Adipose tissue (tissue), 3 donors: ENCODE measurements around the gene BOC. TPM values are rescaled to one million over a fixed set of nuclear protein-coding genes. Genes with fewer than 3 reads are reported as not detected.

Experiments used
- H3K27ac ChIP-seq: one replicate; pipeline ENCODE4 v1.5.1; 2013; ENCODE audit warnings: low read depth, low read length
- WGBS, 3 donors: extraction: QIAGEN DNeasy Blood & Tissue Kit; methylation state at CpG; one replicate each; pipeline ENCODE4 v1.1.7; 2013; 5-methylcytosine and 5-hydroxymethylcytosine counted together
- polyA plus RNA-seq, 3 donors: library from polyadenylated mRNA; stranded (reverse); fragments of 200-250 nt; gene quantifications; one replicate each; pipeline ENCODE4 v1.2.3, GENCODE V29; 2013
- donor health status: healthy with polysubstance abuse.
- donor health status: Bipolar disorder and iron deficiency.
- donor health status: healthy.

Gene BOC
- polyA plus RNA-seq, 3 donors = 8.9 to 32.3 (median 29.0) TPM

DNA sequence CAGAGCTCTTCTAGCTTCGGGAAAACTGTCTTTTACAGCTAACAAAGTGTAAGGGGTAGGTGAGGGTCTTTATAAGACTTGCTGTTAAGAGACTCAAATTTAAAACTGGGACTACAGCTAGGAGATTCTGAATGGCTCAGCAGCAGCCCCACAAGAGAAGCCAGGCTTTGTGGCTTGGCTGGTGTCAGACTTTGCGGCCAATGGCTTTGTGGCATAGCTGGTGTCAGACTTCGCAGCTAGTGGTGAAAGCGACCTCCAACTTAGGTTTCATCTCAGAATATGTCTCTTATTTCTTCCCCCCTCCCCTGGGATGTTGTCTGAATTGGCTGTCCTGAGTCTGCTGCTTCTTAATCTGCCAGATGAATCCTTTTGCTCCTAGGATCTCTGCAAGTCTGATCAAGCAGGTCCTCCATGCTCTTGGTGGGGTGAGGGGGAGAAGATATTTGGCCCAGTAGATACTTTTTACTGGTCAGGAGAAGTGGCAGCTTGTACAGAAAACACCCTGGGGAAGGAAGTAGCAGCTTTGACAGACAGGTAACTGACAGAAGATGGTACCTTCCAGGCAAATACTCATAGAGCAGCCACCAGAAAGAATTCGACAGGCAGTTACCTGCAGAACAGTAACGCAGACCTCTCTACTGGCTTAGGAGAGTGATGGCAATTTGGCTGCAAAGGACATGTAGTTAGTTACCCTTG, 8.4 kb downstream of the BOC start:
- WGBS, 3 donors = 63 to 69% (median 69%) methylated on average over 6 of the region's 6 CpGs
- H3K27ac ChIP-seq = no peak overlapping the region

DNA sequence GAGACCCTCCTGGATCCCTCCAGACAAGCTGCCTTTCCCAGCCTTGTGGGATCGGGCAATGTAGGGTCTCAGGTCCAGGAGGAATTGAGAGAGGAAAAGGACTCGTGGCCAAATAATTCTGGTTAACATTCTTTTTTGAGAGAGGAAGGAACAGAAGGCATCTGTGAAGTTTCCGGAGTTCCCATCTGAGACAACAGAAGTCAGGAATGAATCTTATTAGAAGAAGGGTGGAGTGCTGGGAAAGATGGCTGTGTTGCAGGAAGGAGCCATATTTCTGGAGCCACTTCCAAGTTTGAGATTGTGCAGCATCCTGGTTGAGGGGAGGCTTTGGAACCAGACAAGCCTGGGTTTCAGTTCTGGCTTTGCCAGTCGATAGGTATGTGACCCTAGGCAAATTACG, 9.4 kb downstream of the BOC start:
- 63 to 91% (median 64%) methylated on average over 5 of the region's 5 CpGs for WGBS, 3 donors
- H3K27ac ChIP-seq = no peak overlapping the region

DNA sequence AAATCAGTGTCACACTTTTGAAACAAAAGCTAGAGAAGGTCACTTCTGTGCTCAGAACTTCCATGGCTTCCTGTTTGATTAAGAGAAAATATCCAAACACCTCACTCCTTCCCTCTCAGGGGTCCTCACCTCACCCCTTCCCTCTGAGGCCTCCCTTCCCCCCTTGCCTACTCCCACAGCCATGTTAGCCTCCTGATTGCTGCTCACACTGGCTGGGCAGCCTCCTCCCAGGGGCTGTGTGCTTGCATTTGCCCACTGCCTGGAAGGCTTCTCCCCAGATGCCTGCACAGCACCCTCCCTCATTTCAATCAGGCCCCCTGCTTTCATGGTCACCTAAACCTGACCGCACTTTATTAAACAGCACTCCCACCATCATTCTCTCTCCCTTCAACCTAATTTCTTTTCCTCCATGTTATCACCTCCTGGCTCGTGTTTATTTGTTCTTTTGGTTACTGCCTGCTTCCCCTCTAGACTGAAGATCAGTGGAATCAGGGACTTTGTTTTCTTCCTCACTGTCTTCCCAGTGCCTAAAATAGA, 10.4 kb downstream of the BOC start:
- H3K27ac ChIP-seq = no peak overlapping the region

DNA sequence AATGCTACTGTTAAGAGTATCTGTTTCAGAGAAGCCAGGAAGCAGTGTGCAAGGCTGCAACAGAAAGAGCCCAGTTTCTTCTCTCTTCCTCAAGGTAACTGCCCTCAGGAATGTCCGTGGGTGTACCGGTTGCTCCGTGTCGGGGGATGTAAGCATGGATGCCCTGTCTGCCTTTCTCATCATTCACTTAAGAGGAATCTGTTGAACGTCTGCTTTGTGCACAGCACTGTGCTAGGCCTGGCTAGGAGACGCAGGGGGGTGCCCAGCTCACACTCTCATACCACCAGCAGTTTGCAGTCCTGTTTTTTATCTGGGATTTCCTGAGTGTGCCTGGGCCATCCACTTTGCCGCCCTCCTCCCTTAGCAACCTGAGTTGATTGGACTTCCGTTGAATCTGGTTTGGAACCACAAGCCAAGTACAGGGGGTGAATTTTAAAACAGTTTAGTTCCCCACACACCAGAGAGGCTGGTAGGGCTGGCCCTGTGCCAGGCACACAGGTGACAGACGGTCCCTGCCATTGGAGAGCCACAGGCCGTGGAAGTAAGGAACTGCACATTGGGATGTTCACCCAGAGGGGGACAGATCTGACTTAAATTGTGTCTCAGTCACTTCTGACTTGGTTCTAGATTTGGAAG, 11.2 kb downstream of the BOC start:
- H3K27ac ChIP-seq = no peak overlapping the region
- WGBS, 3 donors = 46 to 55% (median 48%) methylated on average over 10 of the region's 10 CpGs

More for the DNA sequence above, 10.4 kb downstream of the BOC start:
- WGBS, 3 donors = 55 to 63% (median 61%) methylated on average over 2 of the region's 2 CpGs

DNA sequence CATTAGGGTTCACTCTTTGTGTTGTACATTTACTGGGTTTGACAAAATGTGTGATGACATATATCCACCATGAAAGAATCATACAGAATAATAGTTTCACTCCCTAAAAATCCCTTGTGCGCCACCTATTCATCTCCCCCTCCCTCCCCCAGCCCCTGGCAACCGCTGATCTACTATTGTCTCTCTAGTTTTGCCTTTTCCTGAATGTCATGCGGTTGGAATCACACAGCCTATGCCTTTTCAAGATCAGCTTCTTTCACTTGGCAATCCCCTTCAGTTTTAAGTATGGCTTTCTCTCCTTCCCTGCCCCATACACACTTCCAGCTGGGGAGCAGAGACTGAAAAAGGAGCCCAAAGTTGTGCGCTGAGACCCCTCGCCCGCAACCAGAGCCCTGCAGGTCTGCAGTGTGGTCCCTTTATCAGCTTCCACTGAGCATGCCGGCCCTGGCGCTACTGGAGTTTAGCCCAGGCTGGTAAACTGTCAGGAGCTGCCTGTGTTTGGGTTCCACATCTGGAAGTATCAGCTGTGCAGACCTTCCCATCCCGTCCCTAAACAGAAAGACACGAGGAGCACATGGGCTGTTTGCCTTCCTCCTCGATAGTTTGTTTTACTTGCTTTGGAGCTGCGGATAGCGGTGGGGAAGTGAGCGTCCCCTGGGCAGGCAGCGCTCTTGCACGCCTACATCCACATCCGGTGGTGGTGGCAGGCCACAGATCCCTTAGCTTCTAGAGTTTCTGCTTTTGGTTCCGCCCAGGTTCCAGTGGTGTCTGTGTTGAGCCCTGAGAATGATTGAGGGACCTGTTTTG, 12.3 kb downstream of the BOC start:
- WGBS, 3 donors = 50 to 83% (median 50%) methylated on average over 18 of the region's 18 CpGs
- H3K27ac ChIP-seq = no peak overlapping the region

DNA sequence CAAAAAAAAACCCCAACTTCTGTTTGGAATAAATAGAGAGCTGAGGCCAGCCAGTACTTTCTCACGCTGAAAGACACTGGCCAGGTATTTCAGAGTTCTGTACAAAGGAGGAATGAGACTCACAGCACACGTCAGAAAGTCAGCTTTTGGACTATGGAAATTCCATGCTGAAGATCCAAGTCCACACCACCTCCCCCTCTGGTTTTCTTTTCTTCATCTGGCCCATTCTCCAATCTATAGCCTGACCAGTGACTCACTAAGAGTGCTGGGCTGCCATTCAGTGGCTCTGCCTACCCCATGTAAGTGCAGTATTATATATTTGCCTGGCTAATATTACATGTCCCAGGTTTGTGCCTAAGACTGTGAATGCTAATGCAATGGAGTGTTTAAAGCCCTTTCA, 13.9 kb downstream of the BOC start:
- WGBS, 3 donors = 38 to 87% (median 80%) methylated on average over 2 of the region's 2 CpGs
- H3K27ac ChIP-seq = no peak overlapping the region

DNA sequence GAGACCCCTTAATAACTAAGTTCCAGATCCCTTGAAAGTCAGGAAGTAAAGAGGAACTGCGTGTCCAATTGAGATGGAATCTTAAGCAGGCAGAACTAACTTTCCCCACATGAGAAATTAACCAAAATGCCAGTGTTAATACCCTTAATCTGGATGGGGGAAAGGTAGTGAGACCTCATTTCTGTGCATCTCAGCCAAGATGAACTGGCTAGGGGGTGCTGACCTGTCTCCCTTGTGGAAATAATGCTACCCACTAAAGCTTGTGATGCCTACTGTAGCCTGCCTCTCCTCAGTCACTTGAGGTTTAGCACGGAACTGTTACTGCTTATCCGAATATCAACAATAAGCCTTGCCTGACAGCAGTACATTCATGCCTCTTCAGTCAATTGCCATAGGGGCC, 15.1 kb downstream of the BOC start:
- 85 to 91% (median 88%) methylated on average over 3 of the region's 3 CpGs for WGBS, 3 donors
- no peak overlapping the region for H3K27ac ChIP-seq

DNA sequence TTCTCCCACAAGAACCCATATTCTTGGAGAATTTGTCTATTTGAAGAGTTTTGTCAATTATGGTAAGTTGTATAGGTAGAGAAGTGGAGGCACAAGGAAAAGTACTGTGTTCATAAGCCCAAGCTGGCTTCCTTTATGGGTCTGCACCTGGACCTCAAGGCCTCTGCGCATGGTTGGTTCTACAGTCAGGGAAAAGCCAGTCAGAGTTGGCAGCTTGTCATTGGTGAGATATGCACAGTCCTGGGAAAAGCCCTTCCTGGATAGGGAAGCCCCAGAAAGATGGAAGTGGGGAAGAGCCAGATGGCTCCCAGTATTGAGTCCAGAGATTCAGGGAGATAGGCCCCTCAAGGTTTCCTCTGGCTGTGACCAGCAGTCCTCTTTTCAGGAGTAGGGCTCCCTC, 15.8 kb downstream of the BOC start:
- WGBS, 3 donors = 73 to 97% (median 96%) methylated on average over 1 of the region's 1 CpG
- H3K27ac ChIP-seq = no peak overlapping the region

DNA sequence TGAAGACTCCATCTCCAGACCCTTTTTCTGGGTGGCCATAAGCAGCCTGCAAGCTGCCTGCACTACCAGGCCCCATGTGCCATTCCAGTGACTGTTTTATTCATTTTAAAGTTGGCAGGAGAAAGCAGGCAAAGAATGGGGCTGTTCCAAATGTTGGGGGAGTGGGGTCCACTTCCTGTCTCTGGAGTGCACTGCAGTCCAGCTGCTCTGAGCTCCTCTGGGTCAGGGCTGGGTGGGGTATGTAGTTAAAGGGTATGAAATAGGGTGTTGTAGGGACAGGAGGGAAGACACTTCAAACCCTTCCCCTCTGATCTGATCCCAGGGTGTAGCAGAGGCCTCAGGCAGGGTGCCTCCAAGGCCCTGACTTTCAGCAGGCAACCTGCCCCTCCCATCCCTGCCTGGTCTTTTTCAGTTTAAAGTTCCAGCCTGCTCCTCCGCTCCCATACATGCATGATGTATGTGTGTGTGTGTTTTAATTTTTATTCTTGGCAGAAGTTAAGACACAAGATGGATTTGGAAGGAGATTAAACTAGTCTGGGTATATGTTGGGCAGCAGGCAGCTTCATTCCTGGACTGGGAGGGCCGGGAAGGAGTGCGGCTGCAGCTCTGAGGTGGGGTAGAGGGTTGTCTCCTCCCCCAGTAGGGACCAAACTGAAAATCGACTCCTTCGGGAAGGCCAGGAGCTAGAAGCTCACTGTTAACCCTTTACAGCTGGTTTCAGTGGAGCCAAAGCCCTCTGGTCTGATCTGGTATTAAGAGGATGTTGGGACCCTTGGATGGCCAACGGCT, 17.3 kb downstream of the BOC start:
- H3K27ac ChIP-seq = no peak overlapping the region
- 50 to 58% (median 54%) methylated on average over 6 of the region's 6 CpGs for WGBS, 3 donors

DNA sequence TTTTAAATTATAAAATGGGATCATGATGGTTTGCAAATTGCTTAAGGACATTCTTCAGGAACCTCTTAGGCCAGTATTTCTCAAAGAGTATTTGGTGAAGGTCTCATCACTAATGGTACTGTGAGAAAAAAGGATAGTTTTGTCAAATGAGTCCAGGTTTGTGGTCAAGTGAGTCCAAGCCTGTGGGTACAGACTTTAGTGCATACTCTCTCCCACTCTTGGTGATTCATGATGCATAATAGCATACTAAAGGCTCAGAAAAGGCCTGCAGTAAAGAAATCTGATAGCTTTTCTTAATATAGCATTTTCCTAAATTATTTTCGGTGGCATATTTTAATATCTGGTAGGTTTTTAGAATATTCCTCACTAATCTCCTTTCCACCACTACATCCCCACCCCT, 20.0 kb downstream of the BOC start:
- no peak overlapping the region for H3K27ac ChIP-seq
- 84% methylated on average over 1 of the region's 1 CpG for WGBS, 3 donors

DNA sequence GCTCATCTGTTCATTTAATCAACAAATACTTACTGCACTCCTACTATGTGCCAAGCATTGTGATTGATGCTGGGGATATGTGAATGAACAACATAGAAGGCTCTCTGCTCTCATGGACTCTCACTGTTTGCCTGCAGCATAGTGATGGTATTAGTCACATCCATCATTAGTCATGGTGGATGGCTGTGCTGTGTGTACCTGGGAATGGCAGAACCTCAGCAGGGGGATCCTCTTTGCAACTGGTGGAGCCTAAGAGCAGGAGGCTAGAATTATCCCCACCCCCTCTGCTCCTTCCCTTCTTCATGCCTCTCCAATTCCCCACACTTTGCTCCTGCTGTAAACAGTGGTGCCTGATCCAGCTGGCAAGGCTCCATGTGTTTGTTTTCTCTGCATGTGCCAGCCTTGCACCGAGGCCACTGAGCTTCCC, 20.5 kb downstream of the BOC start:
- H3K27ac ChIP-seq = no peak overlapping the region

DNA sequence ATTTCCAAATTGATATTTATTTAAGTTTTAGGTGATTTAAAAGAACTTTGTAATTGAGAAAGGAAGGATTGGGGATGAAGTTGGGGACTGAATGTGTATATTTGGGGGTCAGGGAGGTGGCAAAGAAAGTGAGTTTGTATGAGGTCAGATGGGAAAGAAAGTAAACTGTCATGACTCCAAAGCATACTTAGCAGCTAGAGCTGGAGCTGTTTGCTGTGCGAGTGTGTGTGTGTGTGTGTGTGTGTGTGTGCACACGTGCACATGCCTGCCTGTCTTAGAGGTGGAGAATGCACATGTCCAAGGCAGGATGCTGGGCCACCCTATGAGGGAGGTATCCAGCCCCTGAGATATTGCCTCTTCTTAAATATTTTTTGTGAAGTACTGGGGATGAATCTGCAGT, 21.0 kb downstream of the BOC start:
- H3K27ac ChIP-seq = no peak overlapping the region
- WGBS, 3 donors = 43 to 70% (median 65%) methylated on average over 2 of the region's 2 CpGs

More for the DNA sequence above, 20.5 kb downstream of the BOC start:
- 17 to 36% (median 33%) methylated on average over 1 of the region's 1 CpG for WGBS, 3 donors

DNA sequence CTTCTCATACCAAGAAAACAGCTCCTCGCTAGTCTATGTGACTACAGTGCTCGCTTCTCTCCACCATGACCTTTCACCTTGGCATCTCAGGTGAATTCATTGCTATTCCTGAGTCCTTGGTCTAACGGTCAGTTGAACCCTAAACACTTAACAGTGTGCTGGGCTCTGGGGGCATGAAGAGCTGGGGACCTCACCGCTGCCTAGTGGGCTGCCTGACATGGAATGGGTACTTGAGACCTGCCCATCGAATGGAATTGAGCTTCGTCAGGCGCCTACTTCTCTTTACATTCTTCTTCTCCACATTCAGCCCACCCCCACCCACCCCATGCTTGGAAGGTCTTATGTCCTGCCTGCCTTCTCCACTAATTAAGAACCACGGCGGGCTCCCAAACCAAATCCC, 22.1 kb downstream of the BOC start:
- WGBS, 3 donors = 83 to 94% (median 87%) methylated on average over 9 of the region's 9 CpGs
- no peak overlapping the region for H3K27ac ChIP-seq

DNA sequence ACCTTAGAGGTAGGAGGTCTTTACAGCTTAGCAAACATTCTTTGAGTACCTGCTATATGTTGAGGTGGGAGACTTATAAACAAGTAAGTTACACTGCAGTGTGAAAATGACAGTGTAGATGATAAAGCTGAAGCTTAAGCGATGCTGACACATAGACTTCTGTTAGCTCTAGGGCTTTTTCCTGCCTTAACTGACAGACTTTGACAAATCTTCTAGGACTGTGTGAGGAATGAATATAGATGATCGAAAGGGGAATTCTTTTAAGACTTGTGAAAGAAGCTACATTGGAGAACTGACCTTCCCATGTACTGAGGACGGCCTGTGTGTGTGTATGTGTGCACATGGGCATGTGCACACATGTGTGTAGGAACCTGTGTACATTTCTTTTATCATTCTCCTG, 22.7 kb downstream of the BOC start:
- 81 to 86% (median 83%) methylated on average over 3 of the region's 3 CpGs for WGBS, 3 donors

DNA sequence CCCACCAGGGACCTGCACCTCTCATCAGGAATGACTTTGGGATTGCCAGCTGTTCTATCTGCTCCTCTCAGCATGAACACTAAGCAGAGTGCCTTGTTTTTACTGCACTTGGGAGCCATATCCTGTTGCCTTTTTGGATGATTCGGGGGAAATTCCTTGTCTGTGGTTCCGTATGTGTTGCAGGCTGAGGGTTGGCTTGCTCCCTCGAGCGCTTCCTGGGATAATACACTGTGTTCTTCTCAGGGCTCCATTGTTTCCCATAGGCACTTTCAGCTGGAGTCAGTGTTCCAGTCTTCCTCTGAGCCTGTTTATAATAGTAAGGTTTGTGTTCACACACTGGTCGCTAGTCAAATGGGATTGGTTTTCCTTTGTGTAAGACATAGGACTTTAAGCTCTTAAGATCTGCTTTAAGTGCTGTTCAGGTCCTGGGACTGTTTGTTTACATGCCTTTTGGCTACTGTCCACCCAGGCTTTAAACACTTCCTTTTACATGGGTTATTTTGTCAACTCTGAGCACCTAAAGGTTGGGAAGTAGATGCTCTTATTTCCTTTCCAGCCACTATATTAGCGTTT, 23.4 kb downstream of the BOC start:
- 51 to 77% (median 60%) methylated on average over 6 of the region's 6 CpGs for WGBS, 3 donors
- no peak overlapping the region for H3K27ac ChIP-seq

More for the DNA sequence above, 22.7 kb downstream of the BOC start:
- H3K27ac ChIP-seq = no peak overlapping the region

DNA sequence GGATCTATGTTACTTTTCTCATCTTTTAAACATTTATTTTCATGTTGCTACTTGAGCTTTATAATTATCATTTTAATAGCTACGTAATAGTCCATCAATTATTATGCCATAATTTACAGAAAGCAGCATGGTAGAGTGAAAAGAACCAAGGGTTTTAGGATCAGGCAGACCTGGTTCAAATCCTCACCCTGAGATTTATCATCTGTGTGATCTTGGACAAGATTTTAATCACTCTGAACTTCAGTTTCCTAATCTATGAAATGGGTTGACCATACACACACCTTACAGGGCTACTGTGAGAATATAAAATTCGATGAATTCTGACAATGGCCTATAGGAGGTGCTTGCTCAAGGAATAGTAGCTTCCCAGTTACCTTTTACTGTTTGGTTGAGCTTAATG, 27.1 kb downstream of the BOC start:
- WGBS, 3 donors = 90 to 96% (median 95%) methylated on average over 2 of the region's 2 CpGs
- no peak overlapping the region for H3K27ac ChIP-seq

DNA sequence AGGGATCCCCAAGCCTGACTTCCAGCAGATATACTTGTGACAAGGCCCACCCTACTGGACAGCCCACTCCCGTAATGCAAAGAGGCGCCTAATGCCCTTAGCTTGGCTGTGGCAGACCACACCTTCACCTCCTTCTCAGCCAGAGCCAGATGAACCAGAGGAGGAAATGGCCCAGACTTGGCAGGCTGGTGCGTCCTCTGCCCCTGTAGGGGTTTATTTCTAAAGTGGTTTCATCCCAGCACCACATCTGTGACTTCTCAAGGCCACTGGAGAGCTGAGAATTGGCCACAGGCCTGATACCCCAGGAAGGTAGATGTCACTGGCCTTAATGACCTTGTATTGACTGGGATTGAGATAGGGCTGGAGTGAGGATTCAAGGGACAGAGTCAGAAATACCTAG, 29.5 kb downstream of the BOC start:
- no peak overlapping the region for H3K27ac ChIP-seq
- WGBS, 3 donors = 69 to 90% (median 79%) methylated on average over 3 of the region's 3 CpGs
